ENCODE data around the gene PREP. TPM values are rescaled to one million over a fixed set of nuclear protein-coding genes. Genes with fewer than 3 reads are reported as not detected.
"Not testable (repeated sequence)": the region's sequence is repeated elsewhere in the genome, so short reads cannot be mapped to it uniquely, and the experiment has no call there.

Gene PREP
- total and polyA plus RNA-seq, 2 donors, result 26.2 to 26.9 TPM

GRCh38 chr6:105424175-105424783, 21.4 kb upstream of the PREP start:
- Histone ChIP-seq H3K36me3 (ENCODE audit: insufficient read depth) (no peaks in the 10 kb centered on the region), H3K4me3 (ENCODE audit: low read depth, low read length) (no peak overlapping the region), H3K4me1 (ENCODE audit: insufficient read depth) (no peaks in the 10 kb centered on the region), H3K27ac (ENCODE audit: low read depth) (no peak overlapping the region)
- WGBS, result 16% methylated on average over 7 of the region's 7 CpGs
- DNase-seq (ENCODE audit: extremely low spot score), result no peak

GRCh38 chr6:105416971-105417370, 14.1 kb upstream of the PREP start:
- not testable (repeated sequence) for H3K36me3 ChIP-seq (ENCODE audit: insufficient read depth); H3K27ac ChIP-seq (ENCODE audit: low read depth); H3K4me3 ChIP-seq (ENCODE audit: low read depth, low read length); DNase-seq (ENCODE audit: extremely low spot score); H3K4me1 ChIP-seq (ENCODE audit: insufficient read depth)
- 97% methylated on average over 2 of the region's 2 CpGs for WGBS

- 98% methylated on average over 1 of the region's 1 CpG for WGBS
- no peak overlapping the region for H3K27ac ChIP-seq (ENCODE audit: low read depth)
- DNase-seq (ENCODE audit: extremely low spot score), result no peak
Observed at GRCh38 chr6:105409734-105410133, 6.9 kb upstream of the PREP start.

GRCh38 chr6:105402090-105402938, 568 bp downstream of the PREP start:
- Histone ChIP-seq H3K4me3 (ENCODE audit: low read depth, low read length) (peak overlapping the region; percentile 88), H3K27ac (ENCODE audit: low read depth) (peak overlapping the region; percentile 61), H3K36me3 (ENCODE audit: insufficient read depth) (no peaks in the 10 kb centered on the region), H3K4me1 (ENCODE audit: insufficient read depth) (peaks cover 4% of the 10 kb centered on the region)
- WGBS, result 6% methylated on average over 48 of the region's 48 CpGs
- DNase-seq (ENCODE audit: extremely low spot score), result no peak

More at GRCh38 chr6:105409734-105410133, 6.9 kb upstream of the PREP start:
- Histone ChIP-seq H3K4me3 (ENCODE audit: low read depth, low read length) (no peak overlapping the region), H3K36me3 (ENCODE audit: insufficient read depth) (no peaks in the 10 kb centered on the region), H3K4me1 (ENCODE audit: insufficient read depth) (no peaks in the 10 kb centered on the region)

- 65% methylated on average over 8 of the region's 8 CpGs for WGBS
- peaks cover 4% of the 10 kb centered on the region for H3K4me1 ChIP-seq (ENCODE audit: insufficient read depth)
- no peaks in the 10 kb centered on the region for H3K36me3 ChIP-seq (ENCODE audit: insufficient read depth)
- peak overlapping the region; percentile 88 for H3K4me3 ChIP-seq (ENCODE audit: low read depth, low read length)
- DNase-seq (ENCODE audit: extremely low spot score), result no peak
- H3K27ac ChIP-seq (ENCODE audit: low read depth), result no peak overlapping the region
Observed at GRCh38 chr6:105401247-105402089, 1.4 kb downstream of the PREP start.

- DNase-seq (ENCODE audit: extremely low spot score), result no peak
- H3K36me3 ChIP-seq (ENCODE audit: insufficient read depth), result peaks cover 3% of the 10 kb centered on the region
- 90% methylated on average over 3 of the region's 3 CpGs for WGBS
Observed at GRCh38 chr6:105400501-105400900, 2.4 kb downstream of the PREP start.

GRCh38 chr6:105398859-105399258, 4.0 kb downstream of the PREP start:
- no peak for DNase-seq (ENCODE audit: extremely low spot score)
- 80% methylated on average over 5 of the region's 5 CpGs for WGBS

More at GRCh38 chr6:105400501-105400900, 2.4 kb downstream of the PREP start:
- Histone ChIP-seq H3K4me1 (ENCODE audit: insufficient read depth) (peaks cover 4% of the 10 kb centered on the region), H3K27ac (ENCODE audit: low read depth) (no peak overlapping the region), H3K4me3 (ENCODE audit: low read depth, low read length) (no peak overlapping the region)

GRCh38 chr6:105397987-105398386, 4.9 kb downstream of the PREP start:
- H3K4me3 ChIP-seq (ENCODE audit: low read depth, low read length), result no peak overlapping the region
- peaks cover 3% of the 10 kb centered on the region for H3K36me3 ChIP-seq (ENCODE audit: insufficient read depth)
- 66% methylated on average over 6 of the region's 6 CpGs for WGBS
- no peak for DNase-seq (ENCODE audit: extremely low spot score)
- H3K27ac ChIP-seq (ENCODE audit: low read depth), result no peak overlapping the region
- H3K4me1 ChIP-seq (ENCODE audit: insufficient read depth), result peaks cover 4% of the 10 kb centered on the region

More at GRCh38 chr6:105398859-105399258, 4.0 kb downstream of the PREP start:
- H3K36me3 ChIP-seq (ENCODE audit: insufficient read depth), result peaks cover 3% of the 10 kb centered on the region
- H3K4me3 ChIP-seq (ENCODE audit: low read depth, low read length), result no peak overlapping the region
- H3K4me1 ChIP-seq (ENCODE audit: insufficient read depth), result peaks cover 4% of the 10 kb centered on the region
- no peak overlapping the region for H3K27ac ChIP-seq (ENCODE audit: low read depth)

GRCh38 chr6:105391705-105392104, 11.2 kb downstream of the PREP start:
- 94% methylated on average over 6 of the region's 6 CpGs for WGBS
- H3K27ac ChIP-seq (ENCODE audit: low read depth), result no peak overlapping the region
- H3K4me1 ChIP-seq (ENCODE audit: insufficient read depth), result no peaks in the 10 kb centered on the region
- no peak overlapping the region for H3K4me3 ChIP-seq (ENCODE audit: low read depth, low read length)
- DNase-seq (ENCODE audit: extremely low spot score), result no peak
- H3K36me3 ChIP-seq (ENCODE audit: insufficient read depth), result peaks cover 3% of the 10 kb centered on the region

- Histone ChIP-seq H3K36me3 (ENCODE audit: insufficient read depth) (no peaks in the 10 kb centered on the region), H3K4me3 (ENCODE audit: low read depth, low read length) (no peak overlapping the region), H3K27ac (ENCODE audit: low read depth) (no peak overlapping the region), H3K4me1 (ENCODE audit: insufficient read depth) (no peaks in the 10 kb centered on the region)
- DNase-seq (ENCODE audit: extremely low spot score), result no peak
- 76% methylated on average over 5 of the region's 5 CpGs for WGBS
Observed at GRCh38 chr6:105389543-105389942, 13.3 kb downstream of the PREP start.

- no peak overlapping the region for H3K4me3 ChIP-seq (ENCODE audit: low read depth, low read length)
- no peak for DNase-seq (ENCODE audit: extremely low spot score)
- no peaks in the 10 kb centered on the region for H3K36me3 ChIP-seq (ENCODE audit: insufficient read depth)
- no peak overlapping the region for H3K27ac ChIP-seq (ENCODE audit: low read depth)
- WGBS, result 71% methylated on average over 6 of the region's 6 CpGs
- no peaks in the 10 kb centered on the region for H3K4me1 ChIP-seq (ENCODE audit: insufficient read depth)
Observed at GRCh38 chr6:105388392-105388791, 14.5 kb downstream of the PREP start.

- Histone ChIP-seq H3K36me3 (ENCODE audit: insufficient read depth) (no peaks in the 10 kb centered on the region), H3K4me3 (ENCODE audit: low read depth, low read length) (no peak overlapping the region), H3K27ac (ENCODE audit: low read depth) (no peak overlapping the region), H3K4me1 (ENCODE audit: insufficient read depth) (peaks cover 2% of the 10 kb centered on the region)
- 87% methylated on average over 6 of the region's 6 CpGs for WGBS
- no peak for DNase-seq (ENCODE audit: extremely low spot score)
Observed at GRCh38 chr6:105384004-105384403, 18.9 kb downstream of the PREP start.

- Histone ChIP-seq H3K4me1 (ENCODE audit: insufficient read depth) (peaks cover 2% of the 10 kb centered on the region), H3K27ac (ENCODE audit: low read depth) (no peak overlapping the region), H3K36me3 (ENCODE audit: insufficient read depth) (no peaks in the 10 kb centered on the region), H3K4me3 (ENCODE audit: low read depth, low read length) (no peak overlapping the region)
- no peak for DNase-seq (ENCODE audit: extremely low spot score)
- WGBS, result 55% methylated on average over 4 of the region's 4 CpGs
Observed at GRCh38 chr6:105382958-105383357, 19.9 kb downstream of the PREP start.
